ENCODE measurements around the gene ITGB7. TPM values are rescaled to one million over a fixed set of nuclear protein-coding genes. Genes with fewer than 3 reads are reported as not detected.

Gene ITGB7
- total RNA-seq, 1 donor from 2014 or later: 751 TPM

- intact Hi-C loops (cut with micrococcal nuclease): loop anchor here (1.0 to 5.0 kb wide), 3 partner anchors 18 to 204 kb away; partner anchors contain the start of genes AMHR2 and MYG1
Observed at GRCh38 chr12:53218551-53219291, 11.7 kb upstream of the ITGB7 start.

- intact Hi-C loops (cut with micrococcal nuclease): loop anchor here (2.0 to 5.0 kb wide), 2 partner anchors 17 to 204 kb away; partner anchors contain the start of gene AMHR2
Observed at GRCh38 chr12:53217931-53218307, 10.9 kb upstream of the ITGB7 start.

GRCh38 chr12:53217051-53217930 is 10.2 kb upstream of the ITGB7 start:
- intact Hi-C loops (cut with micrococcal nuclease): loop anchor here (5.0 kb wide), 1 partner anchor 205 kb away; the partner anchor contains the start of gene AMHR2

GRCh38 chr12:53215497-53215896 is 8.4 kb upstream of the ITGB7 start:
- intact Hi-C loops (cut with micrococcal nuclease): loop anchor here (5.0 kb wide), 1 partner anchor 207 kb away; the partner anchor contains the start of gene AMHR2

GRCh38 chr12:53214687-53215455 is 7.8 kb upstream of the ITGB7 start:
- intact Hi-C loops (cut with micrococcal nuclease): loop anchor here (5.0 kb wide), 1 partner anchor 207 kb away; the partner anchor contains the start of gene AMHR2

- intact Hi-C loops (cut with micrococcal nuclease): no loop called here
Observed at GRCh38 chr12:53214221-53214620, 7.2 kb upstream of the ITGB7 start.

GRCh38 chr12:53213348-53213747 is 6.3 kb upstream of the ITGB7 start:
- intact Hi-C loops (cut with micrococcal nuclease): loop anchor here (1.0 to 2.0 kb wide), 7 partner anchors 38 to 132 kb away; partner anchors contain the start of genes AAAS, ESPL1 and PFDN5

GRCh38 chr12:53212931-53213330 is 5.9 kb upstream of the ITGB7 start:
- intact Hi-C loops (cut with micrococcal nuclease): loop anchor here (1.0 to 2.0 kb wide), 7 partner anchors 38 to 132 kb away; partner anchors contain the start of genes AAAS, ESPL1 and PFDN5

GRCh38 chr12:53211476-53212381 is 4.7 kb upstream of the ITGB7 start:
- intact Hi-C loops (cut with micrococcal nuclease): loop anchor here (2.0 kb wide), 1 partner anchor 83 kb away; the partner anchor contains the start of gene PFDN5

- intact Hi-C loops (cut with micrococcal nuclease): no loop called here
Observed at GRCh38 chr12:53210843-53211242, 3.8 kb upstream of the ITGB7 start.

- intact Hi-C loops (cut with micrococcal nuclease): loop anchor here (1.0 to 10.0 kb wide), 5 partner anchors 11 to 466 kb away; partner anchors contain the start of genes ATP5MC2 and PCBP2
Observed at GRCh38 chr12:53208877-53209463, 1.9 kb upstream of the ITGB7 start.

GRCh38 chr12:53208435-53208834 is 1.4 kb upstream of the ITGB7 start:
- intact Hi-C loops (cut with micrococcal nuclease): loop anchor here (2.0 to 10.0 kb wide), 3 partner anchors 50 to 466 kb away; partner anchors contain the start of genes ATP5MC2 and PCBP2

GRCh38 chr12:53205747-53206419 is 1.2 kb downstream of the ITGB7 start:
- intact Hi-C loops (cut with micrococcal nuclease): loop anchor here (1.0 to 10.0 kb wide), 4 partner anchors 8 to 469 kb away; partner anchors contain the start of genes ATP5MC2, CSAD, PCBP2 and ZNF740

GRCh38 chr12:53204351-53204750 is 2.7 kb downstream of the ITGB7 start:
- intact Hi-C loops (cut with micrococcal nuclease): loop anchor here (10.0 kb wide), 1 partner anchor 470 kb away; the partner anchor contains the start of gene ATP5MC2

GRCh38 chr12:53202316-53202715 is 4.7 kb downstream of the ITGB7 start:
- intact Hi-C loops (cut with micrococcal nuclease): loop anchor here (10.0 kb wide), 1 partner anchor 472 kb away; the partner anchor contains the start of gene ATP5MC2

- intact Hi-C loops (cut with micrococcal nuclease): loop anchor here (2.0 to 10.0 kb wide), 2 partner anchors 17 to 473 kb away; partner anchors contain the start of gene ATP5MC2
Observed at GRCh38 chr12:53201639-53202038, 5.4 kb downstream of the ITGB7 start.

- intact Hi-C loops (cut with micrococcal nuclease): loop anchor here (2.0 to 10.0 kb wide), 2 partner anchors 18 to 474 kb away; partner anchors contain the start of gene ATP5MC2
Observed at GRCh38 chr12:53201177-53201541, 5.9 kb downstream of the ITGB7 start.
